ENCODE measurements around the gene MAPK8IP2.

The MAPK8IP2 gene

DNA sequence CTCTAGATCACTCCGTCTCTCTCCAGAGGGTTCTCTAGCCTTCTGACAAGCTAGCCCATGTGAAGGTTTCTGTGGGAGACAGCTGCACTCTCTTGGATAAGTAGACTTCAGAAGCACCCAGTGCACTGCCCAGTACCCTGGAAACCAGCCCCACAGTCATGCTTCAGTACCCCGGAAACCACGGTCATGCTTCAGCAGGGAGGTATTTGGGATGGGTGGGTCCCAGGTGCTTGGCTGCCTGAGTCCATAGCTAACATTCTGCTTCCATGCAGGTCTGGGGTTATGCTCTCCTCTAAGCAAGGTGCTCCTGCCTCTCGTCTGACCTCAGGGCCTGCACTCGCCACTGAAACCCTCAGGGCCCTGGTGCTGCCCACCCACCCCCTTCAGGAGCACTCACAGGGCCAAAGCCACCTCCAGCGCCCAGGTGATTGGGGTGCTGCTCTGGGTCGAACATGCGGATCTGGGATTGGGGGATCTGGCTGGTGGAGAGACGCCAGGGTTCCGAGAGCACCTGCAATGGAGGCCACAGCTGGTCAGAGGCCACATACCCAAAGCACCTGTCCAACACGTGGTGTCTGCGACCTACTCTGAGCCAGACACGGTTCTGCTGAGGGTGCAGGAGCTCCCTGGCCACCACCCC is 30.6 kb upstream of the MAPK8IP2 start:
- H3K9me2 ChIP-seq (replicated peaks; ENCODE audit: insufficient read depth, low read length), result no peaks in the 10 kb centered on the region
- no peak overlapping the region for H3K27ac ChIP-seq (ENCODE audit: low read depth, low read length)
- TF ChIP-seq EZH2phosphoT487 (conservative IDR thresholded peaks at IDR 0.05; ENCODE audit: low read length), result no peak
- TF ChIP-seq, protein P1, sequence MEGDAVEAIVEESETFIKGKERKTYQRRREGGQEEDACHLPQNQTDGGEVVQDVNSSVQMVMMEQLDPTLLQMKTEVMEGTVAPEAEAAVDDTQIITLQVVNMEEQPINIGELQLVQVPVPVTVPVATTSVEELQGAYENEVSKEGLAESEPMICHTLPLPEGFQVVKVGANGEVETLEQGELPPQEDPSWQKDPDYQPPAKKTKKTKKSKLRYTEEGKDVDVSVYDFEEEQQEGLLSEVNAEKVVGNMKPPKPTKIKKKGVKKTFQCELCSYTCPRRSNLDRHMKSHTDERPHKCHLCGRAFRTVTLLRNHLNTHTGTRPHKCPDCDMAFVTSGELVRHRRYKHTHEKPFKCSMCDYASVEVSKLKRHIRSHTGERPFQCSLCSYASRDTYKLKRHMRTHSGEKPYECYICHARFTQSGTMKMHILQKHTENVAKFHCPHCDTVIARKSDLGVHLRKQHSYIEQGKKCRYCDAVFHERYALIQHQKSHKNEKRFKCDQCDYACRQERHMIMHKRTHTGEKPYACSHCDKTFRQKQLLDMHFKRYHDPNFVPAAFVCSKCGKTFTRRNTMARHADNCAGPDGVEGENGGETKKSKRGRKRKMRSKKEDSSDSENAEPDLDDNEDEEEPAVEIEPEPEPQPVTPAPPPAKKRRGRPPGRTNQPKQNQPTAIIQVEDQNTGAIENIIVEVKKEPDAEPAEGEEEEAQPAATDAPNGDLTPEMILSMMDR (IDR thresholded peaks at IDR 0.05; ENCODE audit: insufficient read depth, low read length, poor library complexity, severe bottlenecking), result no peak
- no peak overlapping the region for H2AFZ ChIP-seq (ENCODE audit: low read depth, low read length, severe bottlenecking)
- no peak overlapping the region for H3K9ac ChIP-seq (ENCODE audit: low read length)
- H3K79me2 ChIP-seq (ENCODE audit: insufficient read depth, low read length), result no peaks in the 10 kb centered on the region
- peaks cover 4% of the 10 kb centered on the region; the same call in 1 of the 2 replicates for H3K36me3 ChIP-seq (ENCODE audit: low read length)
- H3K27me3 ChIP-seq (ENCODE audit: low read length), result no peaks in the 10 kb centered on the region
- no peaks in the 10 kb centered on the region for H4K20me1 ChIP-seq (ENCODE audit: low read depth, low read length)
- H3K4me2 ChIP-seq (ENCODE audit: low read depth, low read length, poor library complexity, severe bottlenecking), result no peak overlapping the region
- H3K4me3 ChIP-seq (ENCODE audit: insufficient read depth, low read length, poor library complexity, severe bottlenecking), result no peak overlapping the region
- H3F3A ChIP-seq (ENCODE audit: insufficient read depth), result peaks cover 3% of the 10 kb centered on the region; the same call in 1 of the 2 replicates
- no peaks in the 10 kb centered on the region for H3K9me3 ChIP-seq (ENCODE audit: insufficient read depth, low read length)

DNA sequence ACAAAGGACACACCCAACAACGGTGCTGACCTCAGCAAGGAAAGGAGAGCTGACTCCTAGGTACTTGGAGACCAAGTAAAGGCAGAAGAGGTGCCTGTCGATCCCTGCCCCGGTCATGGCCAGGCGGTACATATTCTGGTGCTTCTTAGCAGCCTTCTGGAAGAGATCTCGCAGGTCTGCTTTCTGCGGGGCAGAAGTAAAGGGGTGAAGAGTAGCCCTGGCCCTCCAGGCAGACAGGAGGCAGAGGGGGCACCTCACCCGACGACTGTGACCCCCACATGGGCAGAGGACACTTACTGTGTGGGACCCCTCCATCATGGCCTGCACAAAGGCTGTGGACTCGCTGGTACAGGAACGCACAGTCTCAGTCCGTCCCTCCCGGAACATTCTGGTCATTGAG is 29.7 kb upstream of the MAPK8IP2 start:
- no peaks in the 10 kb centered on the region for H3K27me3 ChIP-seq (ENCODE audit: low read length)
- H3K27ac ChIP-seq (ENCODE audit: low read depth, low read length), result no peak overlapping the region
- H3K9me3 ChIP-seq (ENCODE audit: insufficient read depth, low read length), result no peaks in the 10 kb centered on the region
- no peak overlapping the region for H3K4me2 ChIP-seq (ENCODE audit: low read depth, low read length, poor library complexity, severe bottlenecking)
- H3K9ac ChIP-seq (ENCODE audit: low read length), result no peak overlapping the region
- TF ChIP-seq, protein P1 (IDR thresholded peaks at IDR 0.05; ENCODE audit: insufficient read depth, low read length, poor library complexity, severe bottlenecking), result no peak
- no peak for TF ChIP-seq EZH2phosphoT487 (conservative IDR thresholded peaks at IDR 0.05; ENCODE audit: low read length)
- H3K36me3 ChIP-seq (ENCODE audit: low read length), result peaks cover 4% of the 10 kb centered on the region; the same call in 1 of the 2 replicates
- H2AFZ ChIP-seq (ENCODE audit: low read depth, low read length, severe bottlenecking), result no peak overlapping the region
- no peaks in the 10 kb centered on the region for H3K9me2 ChIP-seq (replicated peaks; ENCODE audit: insufficient read depth, low read length)
- H3K79me2 ChIP-seq (ENCODE audit: insufficient read depth, low read length), result no peaks in the 10 kb centered on the region
- no peaks in the 10 kb centered on the region for H4K20me1 ChIP-seq (ENCODE audit: low read depth, low read length)
- H3K4me3 ChIP-seq (ENCODE audit: insufficient read depth, low read length, poor library complexity, severe bottlenecking), result no peak overlapping the region
- no peaks in the 10 kb centered on the region; the same call in 1 of the 2 replicates for H3F3A ChIP-seq (ENCODE audit: insufficient read depth)

DNA sequence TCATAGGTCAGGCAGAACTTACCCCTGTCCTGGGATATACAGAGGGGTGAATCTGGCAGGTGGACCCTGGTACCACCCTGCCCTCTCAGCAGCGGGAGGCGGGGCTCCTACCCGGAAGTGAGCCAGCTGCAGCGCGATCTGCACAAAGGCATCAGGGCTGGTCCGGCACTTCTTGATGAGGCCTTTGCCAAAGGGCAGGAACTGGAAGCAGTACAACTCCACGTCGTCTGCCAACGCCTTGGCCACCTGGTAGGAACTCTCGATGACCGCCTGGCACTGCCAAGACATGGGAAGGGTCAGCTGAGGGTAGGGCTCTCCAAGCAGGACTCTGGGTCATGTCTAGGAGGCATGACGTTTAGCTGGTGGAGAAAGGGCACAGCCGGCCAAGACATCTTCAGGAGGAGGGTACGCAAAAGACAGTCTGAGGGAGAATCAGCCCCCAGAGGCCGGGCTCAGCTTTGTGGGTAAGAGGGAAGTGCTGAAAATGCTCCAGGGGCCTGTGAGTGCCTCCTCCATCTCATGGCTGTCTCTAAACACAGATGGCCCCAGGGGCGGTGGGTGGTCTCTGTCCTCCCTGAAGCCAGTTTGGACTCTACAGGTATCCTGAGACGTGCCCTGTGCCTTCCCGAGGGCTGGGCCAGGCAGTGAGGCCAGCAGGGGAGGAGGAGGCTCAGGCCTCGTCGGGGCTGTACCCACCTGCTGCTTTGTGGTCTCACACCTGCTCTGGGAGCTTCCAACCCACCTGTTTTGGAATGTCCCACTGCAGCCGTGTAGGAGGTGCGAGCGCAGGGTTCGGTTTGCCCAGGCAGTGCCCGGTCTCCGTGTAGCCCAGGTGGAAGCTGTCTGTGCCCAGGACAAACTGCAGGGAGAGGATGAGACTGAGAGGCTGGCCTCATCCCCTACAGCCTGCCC is 29.1 kb upstream of the MAPK8IP2 start:
- Histone ChIP-seq H4K20me1 (ENCODE audit: low read depth, low read length) (no peaks in the 10 kb centered on the region), H3K27ac (ENCODE audit: low read depth, low read length) (no peak overlapping the region), H3K9ac (ENCODE audit: low read length) (no peak overlapping the region), H3K9me3 (ENCODE audit: insufficient read depth, low read length) (no peaks in the 10 kb centered on the region), H3K36me3 (ENCODE audit: low read length) (peaks cover 4% of the 10 kb centered on the region; the same call in 1 of the 2 replicates), H2AFZ (ENCODE audit: low read depth, low read length, severe bottlenecking) (no peak overlapping the region), H3K27me3 (ENCODE audit: low read length) (no peaks in the 10 kb centered on the region), H3K4me2 (ENCODE audit: low read depth, low read length, poor library complexity, severe bottlenecking) (no peak overlapping the region), H3K79me2 (ENCODE audit: insufficient read depth, low read length) (no peaks in the 10 kb centered on the region), H3K4me3 (ENCODE audit: insufficient read depth, low read length, poor library complexity, severe bottlenecking) (no peak overlapping the region), H3F3A (ENCODE audit: insufficient read depth) (no peaks in the 10 kb centered on the region; the same call in 1 of the 2 replicates), H3K9me2 (replicated peaks; ENCODE audit: insufficient read depth, low read length) (no peaks in the 10 kb centered on the region)
- no peak for TF ChIP-seq EZH2phosphoT487 (conservative IDR thresholded peaks at IDR 0.05; ENCODE audit: low read length)
- TF ChIP-seq, protein P1 (IDR thresholded peaks at IDR 0.05; ENCODE audit: insufficient read depth, low read length, poor library complexity, severe bottlenecking), result no peak
